Sciatic nerve (tissue), 2 donors: ENCODE measurements around the gene TSTD2. TPM values are rescaled to one million over a fixed set of nuclear protein-coding genes. Genes with fewer than 3 reads are reported as not detected.
"Not testable (repeated sequence)": the region's sequence is repeated elsewhere in the genome, so short reads cannot be mapped to it uniquely, and the experiment has no call there.

Experiments used
- ATAC-seq: fragments of 200-7000 bp; cut with Tn5 transposase; one replicate; pipeline ENCODE4 v1.9.1; 2020; ENCODE audit warnings: mild to moderate bottlenecking, moderate library complexity
- DNase-seq: peaks from one replicate; pipeline ENCODE4 v3.0.0-alpha.2; 2020; ENCODE audit warnings: low spot score
- intact Hi-C: fragments of 100-400 bp; cut with DNase I; formaldehyde crosslinking; loops from one replicate; pipeline ENCODE4 v1.14.2; 2022
- total RNA-seq: library from RNA; stranded (reverse); fragmentation: NEBNext Ultra II Directional; extraction: Animal tissue kit (Norgen Biotek cat#: 25700); gene quantifications from one replicate; pipeline ENCODE4 v1.2.1, GENCODE V29; 2021
- donor health status: DM: no; HTN: no; CAD: no.
- donor health status: DM: no; HTN: no; CAD: no.

Gene TSTD2
- total RNA-seq, 1 donor from 2014 or later: 29.4 TPM

DNA sequence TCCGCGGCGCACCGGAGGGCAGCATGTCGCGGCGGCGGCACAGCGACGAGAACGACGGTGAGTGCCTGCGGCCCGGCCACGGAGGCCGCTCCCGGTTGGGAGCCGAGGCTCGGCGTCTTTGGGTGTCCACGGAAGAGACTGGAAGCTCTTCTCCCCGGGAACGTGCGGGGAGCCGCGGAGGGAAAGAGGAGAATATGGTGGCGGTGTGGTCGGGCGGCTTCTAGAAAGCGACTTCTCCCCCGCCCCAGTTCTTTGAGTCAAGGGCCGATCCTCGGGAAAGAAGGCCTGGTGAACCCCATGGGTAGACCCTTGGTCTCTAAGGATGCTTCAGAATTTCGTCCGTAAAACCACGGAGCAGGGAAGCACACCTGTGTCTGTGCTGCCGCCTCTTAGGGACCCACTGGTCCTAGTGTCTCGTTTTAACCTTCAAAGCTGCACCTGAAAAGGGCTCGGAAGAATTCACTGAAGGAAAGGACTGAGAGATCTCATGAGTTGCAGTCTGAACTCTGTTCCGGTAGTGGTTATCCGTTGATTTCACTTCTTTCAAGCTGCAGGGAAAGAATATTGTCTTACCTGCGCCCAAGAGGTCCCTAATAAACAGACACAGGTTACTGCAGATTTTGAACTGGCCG, 807 bp upstream of the TSTD2 start:
- DNase-seq (no peak), ATAC-seq (no peak)
- intact Hi-C loops: no loop called here

GRCh38 chr9:97632248-97632984, 752 bp downstream of the TSTD2 start:
- ATAC-seq (peak; percentile 40), DNase-seq (peak; percentile 66)
- intact Hi-C loops: no loop called here

DNA sequence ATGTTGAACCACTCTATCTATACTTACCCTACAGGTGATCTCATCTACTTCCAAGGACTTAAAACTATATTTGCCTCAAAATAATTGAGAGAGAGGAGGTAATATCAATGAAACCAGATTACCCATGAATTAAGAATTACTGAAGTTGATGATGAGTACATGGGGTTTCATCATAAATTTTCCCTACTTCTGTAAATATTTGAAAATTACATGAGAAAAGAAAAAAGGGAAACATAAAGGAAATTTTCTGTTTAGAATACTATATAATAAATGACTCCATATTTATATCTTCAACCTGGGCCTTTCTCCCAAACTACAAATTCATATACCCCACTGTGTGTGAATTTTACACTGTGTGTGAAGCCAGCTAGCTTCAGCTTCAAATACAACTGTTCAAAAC, 2.6 kb downstream of the TSTD2 start:
- no peak for ATAC-seq
- intact Hi-C loops: no loop called here
- no peak for DNase-seq

- intact Hi-C loops: no loop called here
- ATAC-seq: no peak
- DNase-seq: no peak
Observed at GRCh38 chr9:97629156-97629555, 4.0 kb downstream of the TSTD2 start.

DNA sequence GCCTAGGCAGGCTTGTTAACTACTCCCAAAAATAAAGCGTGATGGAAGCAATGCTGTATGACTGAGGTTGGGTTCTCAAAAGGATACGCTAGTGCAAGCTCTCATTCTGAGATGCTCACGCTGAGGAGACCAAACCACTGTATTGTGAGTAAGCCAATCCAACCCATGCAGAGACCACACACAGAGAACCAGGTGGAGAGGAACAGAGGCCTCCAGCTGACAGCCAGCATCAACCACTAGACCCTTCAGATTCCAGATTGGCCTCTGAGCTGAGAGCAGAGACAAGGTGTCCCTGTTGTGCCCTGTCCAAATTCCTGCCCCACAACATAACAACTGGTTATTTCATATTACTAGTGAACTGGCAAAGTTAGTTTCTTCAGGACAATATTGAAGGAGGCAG, 4.5 kb downstream of the TSTD2 start:
- ATAC-seq (no peak), DNase-seq (no peak)
- intact Hi-C loops: no loop called here

DNA sequence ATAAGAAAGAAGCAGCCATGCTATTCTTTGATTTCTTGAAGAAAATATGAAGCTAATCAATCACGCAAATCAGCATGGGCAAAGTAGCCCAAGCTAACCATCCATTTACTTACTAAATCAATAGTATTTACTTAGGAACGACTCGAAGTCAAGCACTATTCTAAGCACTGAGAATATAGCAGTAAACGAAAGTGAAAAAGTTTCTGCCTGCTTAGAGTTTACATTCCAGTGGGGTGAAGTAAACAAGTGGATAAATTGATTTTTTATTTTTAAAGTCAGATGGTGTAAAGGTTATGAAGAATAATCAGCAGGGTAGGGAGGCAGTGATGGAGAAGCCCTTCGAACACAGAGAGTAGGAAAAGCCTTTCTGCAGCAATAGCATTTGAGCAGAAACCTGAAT, 5.5 kb downstream of the TSTD2 start:
- intact Hi-C loops: no loop called here
- no peak for DNase-seq

DNA sequence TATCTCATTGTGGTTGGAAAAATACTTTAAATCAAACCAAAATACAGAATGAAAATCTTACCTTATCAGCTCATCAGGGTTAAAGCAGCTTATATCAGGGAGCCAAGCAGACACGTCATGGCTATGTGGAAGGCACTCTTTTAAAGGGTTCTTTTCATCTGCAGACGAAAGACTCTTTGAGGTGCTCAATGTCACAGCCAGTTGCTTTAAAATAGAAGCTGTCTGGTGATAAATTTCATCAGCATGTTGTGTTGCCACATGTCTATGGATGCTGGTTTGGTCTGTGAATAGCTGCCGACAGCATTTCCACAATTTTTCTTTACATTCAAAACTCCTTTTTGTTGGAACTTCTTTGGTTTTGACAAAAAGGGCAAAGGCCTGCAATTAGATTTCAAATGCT, 7.5 kb downstream of the TSTD2 start:
- DNase-seq (no peak), ATAC-seq (no peak)
- intact Hi-C loops: no loop called here

More for the DNA sequence above, 5.5 kb downstream of the TSTD2 start:
- no peak for ATAC-seq

- DNase-seq (no peak), ATAC-seq (no peak)
- intact Hi-C loops: no loop called here
Observed at GRCh38 chr9:97623946-97624345, 9.2 kb downstream of the TSTD2 start.

GRCh38 chr9:97622483-97622882, 10.7 kb downstream of the TSTD2 start:
- intact Hi-C loops, ATAC-seq: not testable (repeated sequence)

GRCh38 chr9:97620063-97620462, 13.1 kb downstream of the TSTD2 start:
- DNase-seq, ATAC-seq, intact Hi-C loops: not testable (repeated sequence)

More at GRCh38 chr9:97622483-97622882, 10.7 kb downstream of the TSTD2 start:
- not testable (repeated sequence) for DNase-seq

- ATAC-seq (no peak), DNase-seq (no peak)
- intact Hi-C loops: no loop called here
Observed at GRCh38 chr9:97617939-97618416, 15.2 kb downstream of the TSTD2 start.

DNA sequence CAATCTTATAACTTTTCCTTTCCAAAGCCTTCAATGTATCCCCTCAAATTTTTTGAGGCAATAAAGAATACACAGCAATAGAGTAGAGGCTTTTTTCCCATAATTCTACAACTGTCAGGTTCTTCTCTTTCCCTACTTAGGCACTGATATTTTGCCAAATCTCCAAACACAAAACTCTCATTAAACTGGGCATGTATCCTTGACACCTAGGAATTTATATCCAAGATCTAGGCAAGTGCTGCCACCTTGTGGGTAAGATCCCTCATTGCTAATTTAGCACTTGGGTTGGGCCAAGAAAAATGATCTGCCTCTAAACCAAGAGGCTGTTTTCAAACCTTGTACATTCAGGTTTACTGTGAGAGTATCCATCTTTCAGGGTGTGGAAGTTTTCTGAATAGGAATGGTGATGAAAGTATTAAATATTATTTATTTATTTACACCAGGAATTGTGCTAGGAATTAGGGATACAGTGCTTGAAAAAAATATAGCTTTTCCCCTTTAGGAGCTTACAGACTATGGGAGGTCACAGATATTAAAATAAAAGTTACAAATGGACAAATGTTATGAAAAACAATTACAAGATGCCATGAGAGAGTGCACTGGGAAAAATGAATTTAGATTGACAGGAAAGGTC, 17.6 kb downstream of the TSTD2 start:
- ATAC-seq: peak; percentile 79
- intact Hi-C loops: no loop called here
- peak; percentile 69 for DNase-seq

GRCh38 chr9:97604901-97605645, 28.1 kb downstream of the TSTD2 start:
- DNase-seq (no peak), ATAC-seq (no peak)
- intact Hi-C loops: no loop called here

- DNase-seq: no peak
- ATAC-seq: no peak
- intact Hi-C loops: no loop called here
Observed at GRCh38 chr9:97602430-97602829, 30.7 kb downstream of the TSTD2 start.

DNA sequence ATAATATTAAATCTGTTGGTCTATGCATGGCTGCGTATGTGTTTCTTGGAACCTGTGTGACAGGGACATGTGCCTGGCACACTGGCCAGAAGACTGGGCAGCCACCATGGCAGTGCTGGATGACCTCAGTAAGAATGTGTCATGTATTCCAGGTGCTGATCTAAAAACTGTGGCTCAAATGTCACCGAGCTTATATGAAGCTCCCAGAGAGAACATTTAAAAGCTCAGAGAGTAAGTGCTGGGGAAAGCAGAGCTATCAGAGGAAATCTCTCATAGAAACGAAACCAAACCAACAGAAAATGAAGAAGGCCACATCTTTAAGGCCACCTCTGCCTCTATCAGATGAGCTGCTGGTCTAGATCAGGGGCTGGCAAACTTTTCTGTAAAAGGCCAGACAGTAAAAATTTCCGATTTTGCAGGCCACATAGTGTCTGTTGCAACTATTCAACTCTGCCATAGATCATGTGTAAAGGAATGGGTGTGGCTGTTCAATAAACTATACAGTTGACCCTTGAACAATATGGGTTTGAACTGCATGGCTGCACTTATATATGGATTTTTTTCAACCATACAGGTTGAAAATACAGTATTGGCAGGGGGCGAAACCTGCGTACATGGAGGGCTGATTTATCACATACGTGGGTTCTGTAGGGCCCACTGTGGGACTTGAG, 31.8 kb downstream of the TSTD2 start:
- ATAC-seq (no peak), DNase-seq (no peak)
- intact Hi-C loops: no loop called here

DNA sequence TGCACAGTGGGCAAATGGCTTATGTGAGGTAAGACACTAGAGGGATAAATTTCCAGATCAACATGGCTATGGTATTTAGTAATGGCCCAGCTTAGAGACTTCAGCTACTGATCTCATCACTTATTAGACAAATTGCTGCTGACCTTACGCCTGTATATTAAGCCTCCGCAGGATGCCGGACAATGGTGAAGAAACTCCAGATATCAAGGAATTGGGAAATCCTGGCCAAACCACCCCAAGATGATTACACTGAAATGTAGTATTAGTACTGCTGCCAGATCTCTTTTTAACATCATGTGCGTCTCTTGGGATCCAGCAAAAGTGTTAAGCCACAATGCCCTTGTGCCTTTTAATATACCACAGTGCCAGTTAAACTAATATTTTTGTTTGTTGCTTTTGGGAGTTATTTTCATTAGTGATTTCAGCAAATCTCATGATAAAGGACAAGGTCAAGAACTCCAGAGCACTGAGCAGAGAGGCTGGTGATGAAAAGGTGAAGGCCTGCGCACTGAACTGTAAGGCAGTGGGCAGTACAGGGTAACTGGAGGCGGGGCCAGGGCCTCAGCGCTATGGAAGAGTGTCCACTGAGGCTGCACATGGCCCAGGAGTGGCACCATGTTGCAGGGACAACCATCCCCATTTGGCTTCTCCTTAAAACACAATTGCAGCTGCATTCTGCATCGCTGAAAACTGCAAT, 32.5 kb downstream of the TSTD2 start:
- ATAC-seq (no peak), DNase-seq (no peak)
- intact Hi-C loops: no loop called here

GRCh38 chr9:97599314-97599846, 33.8 kb downstream of the TSTD2 start:
- no peak for ATAC-seq
- DNase-seq: no peak
- intact Hi-C loops: loop anchor here (2.0 kb wide), 1 partner anchor 131 kb away; no protein-coding TSS in a partner anchor
